Cardiac fibroblast (primary cell): Measurements from ENCODE around the gene TSPAN2.

ENCODE experiments used
- DNase-seq, 2 donors: peaks; one replicate each; pipeline versions ENCODE4 v3.0.0 to v3.0.0-alpha.2; 2010; ENCODE audit warnings: low read depth in 2 of 2
- H3K4me3 ChIP-seq, 2 donors: replicated peaks in 1 of 2; 1 replicate in 1 of 2; 2 replicates in 1 of 2; pipeline ENCODE4 v1.5.1; 2011; ENCODE audit warnings: low read depth in 2 of 2, low read length in 2 of 2, mild to moderate bottlenecking in 2 of 2, moderate library complexity in 1 of 2
- CTCF ChIP-seq: IDR thresholded peaks from one replicate; pipeline ENCODE4 v1.5.1; 2011; ENCODE audit warnings: low read depth, mild to moderate bottlenecking, low read length, inconsistent platforms

Gene TSPAN2

GRCh38 chr1:115069659-115070308, 19.5 kb downstream of the TSPAN2 start:
- DNase-seq = no peak
- no peak for TF ChIP-seq CTCF
- H3K4me3 ChIP-seq = no peak overlapping the region

- peak in 1 of 2 donors; percentile 16 for DNase-seq
- TF ChIP-seq CTCF = no peak
These were observed 20.3 kb downstream of the TSPAN2 start for GRCh38 chr1:115068826-115069585.

DNA sequence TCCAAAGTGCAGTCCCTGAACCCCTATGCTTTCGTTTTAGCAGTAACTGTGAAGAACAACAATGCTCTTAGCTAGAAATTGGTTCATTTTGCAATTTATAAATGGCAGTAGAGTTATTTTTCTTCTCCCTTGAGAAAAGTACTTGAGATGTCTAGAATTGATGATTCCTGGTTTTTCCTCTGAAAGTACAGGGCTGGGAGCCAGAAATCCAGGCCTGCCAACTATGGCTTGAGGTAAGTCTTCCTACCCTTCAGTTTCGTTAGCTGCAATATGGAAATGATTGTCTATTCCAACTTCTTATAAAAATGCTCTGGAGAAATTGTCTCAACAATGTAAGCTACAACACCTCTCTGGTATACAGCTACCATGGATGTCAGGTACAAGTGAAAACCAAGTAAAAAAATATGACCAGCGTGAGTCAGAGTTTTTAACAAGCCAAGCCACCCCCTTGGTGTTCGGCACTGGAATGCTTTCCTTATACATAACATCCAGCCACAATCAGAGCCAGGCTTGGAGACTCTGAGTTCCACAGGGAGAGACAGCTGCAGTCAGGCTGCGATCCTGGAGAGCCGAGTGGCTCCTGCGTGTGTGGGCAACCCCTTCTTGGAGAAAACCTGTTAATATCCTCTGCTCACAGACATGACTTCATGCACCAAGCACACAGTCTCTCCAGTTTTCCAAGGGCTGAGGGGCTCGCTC, 22.0 kb downstream of the TSPAN2 start:
- no peak overlapping the region for H3K4me3 ChIP-seq
- no peak for DNase-seq

More at GRCh38 chr1:115068826-115069585, 20.3 kb downstream of the TSPAN2 start:
- H3K4me3 ChIP-seq = no peak overlapping the region

DNA sequence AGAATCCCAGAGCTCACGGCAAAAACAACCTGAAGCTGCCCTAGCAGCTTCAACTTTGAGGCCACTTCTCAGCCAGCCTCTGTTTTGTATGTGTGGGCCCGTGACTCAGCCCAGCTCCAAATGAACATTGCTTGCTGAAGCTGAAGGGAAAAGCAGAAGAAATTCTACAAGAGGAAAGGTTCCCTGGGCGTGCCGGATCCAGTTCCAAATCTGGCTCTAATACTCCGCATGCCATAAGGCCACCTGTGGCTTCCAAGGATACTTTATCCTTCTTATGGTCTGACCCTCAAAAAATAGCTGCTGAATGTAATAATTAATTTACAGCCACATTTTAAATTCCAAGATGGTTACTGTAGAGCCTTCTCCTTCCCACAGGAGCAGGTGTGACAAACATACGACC, 24.3 kb downstream of the TSPAN2 start:
- no peak for DNase-seq
- H3K4me3 ChIP-seq = no peak overlapping the region
- TF ChIP-seq CTCF = no peak

More for the DNA sequence above, 22.0 kb downstream of the TSPAN2 start:
- TF ChIP-seq CTCF = no peak

- no peak for TF ChIP-seq CTCF
- H3K4me3 ChIP-seq = no peak overlapping the region
- no peak for DNase-seq
These were observed 24.8 kb downstream of the TSPAN2 start for GRCh38 chr1:115064461-115064860.

DNA sequence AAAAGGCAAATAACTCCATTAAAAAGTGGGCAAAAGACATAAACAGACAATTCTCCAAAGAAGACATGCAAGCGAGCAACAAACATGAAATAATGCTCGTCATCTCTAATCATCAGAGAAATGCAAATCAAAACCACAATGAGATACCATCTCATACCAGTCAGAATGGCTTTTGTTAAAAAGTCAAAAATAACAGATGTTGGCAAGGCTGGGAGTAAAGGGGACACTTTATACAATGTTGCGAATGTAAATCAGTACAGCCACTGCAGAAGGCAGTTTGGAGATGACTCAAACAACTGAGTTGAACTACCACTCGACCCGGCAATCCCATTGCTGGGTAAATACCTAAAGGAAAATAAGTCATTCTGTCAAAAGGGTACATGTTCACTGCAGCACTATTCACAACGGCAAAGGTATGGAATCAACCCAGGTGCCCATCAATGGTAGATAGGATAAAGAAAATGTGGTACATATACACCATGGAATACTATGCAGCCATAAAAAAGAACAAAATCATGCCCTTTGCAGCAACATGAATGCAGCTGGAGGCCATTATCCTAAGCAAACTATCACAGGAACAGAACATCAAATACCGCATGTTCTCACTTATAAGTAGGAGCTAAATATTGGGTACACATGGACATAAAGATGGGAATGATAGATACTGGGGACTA, 25.9 kb downstream of the TSPAN2 start:
- no peak for TF ChIP-seq CTCF
- H3K4me3 ChIP-seq = no peak overlapping the region
- no peak for DNase-seq
